ENCODE data around the gene KPRP. TPM values are rescaled to one million over a fixed set of nuclear protein-coding genes. Genes with fewer than 3 reads are reported as not detected.

The KPRP gene
- not detected in 2 replicates for total RNA-seq (2014; rRNA removed; shearing (Covaris generic))

GRCh38 chr1:152757747-152758146 is at the start of gene KPRP:
TSS of gene KPRP (plus strand) at chr1:152758025. CDS start at chr1:152759589, 1,564 bp downstream.

GRCh38 chr1:152774875-152775274 is 17.1 kb downstream of the KPRP start, which contains the start of gene LCE1F:
TSS of gene LCE1F (plus strand) at chr1:152775140. CDS start at chr1:152776372, 1,232 bp downstream.

GRCh38 chr1:152786077-152786476 is 28.3 kb downstream of the KPRP start, which contains the start of gene LCE1E:
TSS of gene LCE1E (plus strand) at chr1:152786257. CDS start at chr1:152787300, 1,043 bp downstream.

GRCh38 chr1:152796421-152796820 is 38.6 kb downstream of the KPRP start, which contains the start of gene LCE1D:
TSS of gene LCE1D (plus strand) at chr1:152796721. CDS start at chr1:152797795, 1,074 bp downstream.

GRCh38 chr1:152806576-152806975 is 48.8 kb downstream of the KPRP start, which contains the start of gene LCE1C:
TSS of gene LCE1C (minus strand) at chr1:152806651. CDS start at chr1:152805478, 1,173 bp downstream.

Other genes starting within 250 kb of the KPRP start
- not detected in 2 replicates for gene LCE5A, start 247.2 kb upstream of the KPRP start, total RNA-seq (2014; rRNA removed; shearing (Covaris generic))
- gene CRCT1, start 243.5 kb upstream of the KPRP start, total RNA-seq (2014; rRNA removed; shearing (Covaris generic)) = not detected in 2 replicates
- gene LCE3E, start 191.2 kb upstream of the KPRP start, total RNA-seq (2014; rRNA removed; shearing (Covaris generic)) = not detected in 2 replicates
- gene LCE3D, start 177.5 kb upstream of the KPRP start, total RNA-seq (2014; rRNA removed; shearing (Covaris generic)) = not detected in 2 replicates
- not detected in 2 replicates for gene LCE3C, start 157.8 kb upstream of the KPRP start, total RNA-seq (2014; rRNA removed; shearing (Covaris generic))
- not detected in 2 replicates for gene LCE3B, start 144.2 kb upstream of the KPRP start, total RNA-seq (2014; rRNA removed; shearing (Covaris generic))
- gene LCE3A, start 134.9 kb upstream of the KPRP start, total RNA-seq (2014; rRNA removed; shearing (Covaris generic)) = not detected in 2 replicates
- gene LCE2D, start 94.6 kb upstream of the KPRP start, total RNA-seq (2014; rRNA removed; shearing (Covaris generic)) = not detected in 2 replicates
- gene LCE2C, start 82.7 kb upstream of the KPRP start, total RNA-seq (2014; rRNA removed; shearing (Covaris generic)) = not detected in 2 replicates
- gene LCE2B, start 71.9 kb upstream of the KPRP start, total RNA-seq (2014; rRNA removed; shearing (Covaris generic)) = not detected in 2 replicates
- not detected in 2 replicates for gene LCE2A, start 59.7 kb upstream of the KPRP start, total RNA-seq (2014; rRNA removed; shearing (Covaris generic))
- not detected in 2 replicates for gene LCE4A, start 49.9 kb upstream of the KPRP start, total RNA-seq (2014; rRNA removed; shearing (Covaris generic))
- not detected in 2 replicates for gene LCE1F, start 17.1 kb downstream of the KPRP start, total RNA-seq (2014; rRNA removed; shearing (Covaris generic))
- gene LCE1E, start 28.2 kb downstream of the KPRP start, total RNA-seq (2014; rRNA removed; shearing (Covaris generic)) = not detected in 2 replicates
- gene LCE1D, start 38.7 kb downstream of the KPRP start, total RNA-seq (2014; rRNA removed; shearing (Covaris generic)) = not detected in 2 replicates
- not detected in 2 replicates for gene LCE1C, start 48.6 kb downstream of the KPRP start, total RNA-seq (2014; rRNA removed; shearing (Covaris generic))
- gene LCE1B, start 53.9 kb downstream of the KPRP start, total RNA-seq (2014; rRNA removed; shearing (Covaris generic)) = not detected in 2 replicates
- not detected in 2 replicates for gene LCE1A, start 69.4 kb downstream of the KPRP start, total RNA-seq (2014; rRNA removed; shearing (Covaris generic))
- not detected in 2 replicates for gene LCE6A, start 84.8 kb downstream of the KPRP start, total RNA-seq (2014; rRNA removed; shearing (Covaris generic))
- gene LCE7A, start 102.0 kb downstream of the KPRP start, total RNA-seq (2014; rRNA removed; shearing (Covaris generic)) = not detected in 2 replicates
- not detected in 2 replicates for gene SMCP, start 120.3 kb downstream of the KPRP start, total RNA-seq (2014; rRNA removed; shearing (Covaris generic))
- gene IVL, start 150.5 kb downstream of the KPRP start, total RNA-seq (2014; rRNA removed; shearing (Covaris generic)) = 0.08 TPM in 1 of 2 replicates, not detected in the other
- gene SPRR5, start 189.2 kb downstream of the KPRP start, total RNA-seq (2014; rRNA removed; shearing (Covaris generic)) = not detected in 2 replicates
- gene SPRR4, start 212.6 kb downstream of the KPRP start, total RNA-seq (2014; rRNA removed; shearing (Covaris generic)) = not detected in 2 replicates
- not detected in 2 replicates for gene SPRR1A, start 226.1 kb downstream of the KPRP start, total RNA-seq (2014; rRNA removed; shearing (Covaris generic))
- not detected in 2 replicates for gene SPRR3, start 243.7 kb downstream of the KPRP start, total RNA-seq (2014; rRNA removed; shearing (Covaris generic))